Common myeloid progenitor, CD34-positive (primary cell): ENCODE measurements around the gene SEC14L2.
"Not testable (repeated sequence)": the region's sequence is repeated elsewhere in the genome, so short reads cannot be mapped to it uniquely, and the experiment has no call there.

Experiments
- CTCF ChIA-PET: fragments of 350-600 bp; sonication (Branson Sonifier 250); formaldehyde crosslinking; loops from one replicate; lab custom pipeline; 2021; ENCODE audit warnings: antibody characterized with exemption; lab: Charles Lee
- POLR2A ChIA-PET: fragments of 350-600 bp; sonication (Branson Sonifier 250); formaldehyde crosslinking; loops from one replicate; lab custom pipeline; 2021; ENCODE audit warnings: antibody characterized with exemption; lab: Charles Lee
- DNase-seq, 3 donors: peaks; one replicate each; pipeline versions ENCODE4 v3.0.0 to v3.0.0-alpha.2; 2013
- H3K27ac ChIP-seq, 2 experiments: 1 replicate in 1 of 2; 2 replicates in 1 of 2; pipeline ENCODE4 v1.7.0; 2013; ENCODE audit warnings: inconsistent platforms in 2 of 2, low read length in 2 of 2, mild to moderate bottlenecking in 2 of 2, low read depth in 1 of 2, moderate library complexity in 1 of 2; ENCODE audit not compliant: severe bottlenecking in 2 of 2, insufficient read depth in 1 of 2, poor library complexity in 1 of 2
- H3K27me3 ChIP-seq, 5 experiments: replicated peaks in 2 of 5; 1 replicate in 3 of 5; 2 replicates in 2 of 5; pipeline versions ENCODE4 v1.6.1 to v1.7.0; 2013; ENCODE audit warnings: low read length in 4 of 5, mild to moderate bottlenecking in 2 of 5, moderate library complexity in 2 of 5, inconsistent platforms in 1 of 5; ENCODE audit not compliant: insufficient read depth in 5 of 5, control insufficient read depth in 4 of 5
- H3K36me3 ChIP-seq, 4 experiments: 1 replicate in 2 of 4; 2 replicates in 2 of 4; pipeline versions ENCODE4 v1.6.1 to v1.7.0; 2013; ENCODE audit warnings: low read length in 3 of 4, control low read depth in 1 of 4, mild to moderate bottlenecking in 1 of 4; ENCODE audit not compliant: control insufficient read depth in 4 of 4, insufficient read depth in 4 of 4
- H3K4me1 ChIP-seq, 4 experiments: 1 replicate in 3 of 4; 2 replicates in 1 of 4; pipeline versions ENCODE4 v1.6.1 to v1.7.1; 2013; ENCODE audit warnings: low read length in 3 of 4, mild to moderate bottlenecking in 3 of 4, control low read depth in 1 of 4, inconsistent platforms in 1 of 4, moderate library complexity in 1 of 4; ENCODE audit not compliant: control insufficient read depth in 4 of 4, insufficient read depth in 4 of 4; ENCODE audit errors: control extremely low read depth in 1 of 4
- H3K4me3 ChIP-seq, 7 experiments: 1 replicate in 4 of 7; 2 replicates in 3 of 7; pipeline versions ENCODE4 v1.5.1 to v1.7.0; 2013; ENCODE audit warnings: mild to moderate bottlenecking in 7 of 7, low read length in 6 of 7, moderate library complexity in 6 of 7, inconsistent platforms in 2 of 7, low read depth in 2 of 7, control low read depth in 1 of 7; ENCODE audit not compliant: insufficient read depth in 4 of 7, control insufficient read depth in 1 of 7; ENCODE audit errors: extremely low read depth in 1 of 7
- H3K9me3 ChIP-seq, 5 experiments: 1 replicate in 4 of 5; 2 replicates in 1 of 5; pipeline versions ENCODE4 v1.6.1 to v1.7.1; 2013; ENCODE audit warnings: low read length in 4 of 5, mild to moderate bottlenecking in 2 of 5, inconsistent platforms in 1 of 5, low read depth in 1 of 5, moderate library complexity in 1 of 5; ENCODE audit not compliant: control insufficient read depth in 4 of 5, insufficient read depth in 2 of 5; ENCODE audit errors: control extremely low read depth in 1 of 5
- whole genome bisulfite sequencing: methylation state at CpG from one replicate; pipeline ENCODE4 v1.1.5; 2013; ENCODE audit not compliant: insufficient coverage; 5-methylcytosine and 5-hydroxymethylcytosine counted together

Gene SEC14L2

GRCh38 chr22:30402028-30402765 lies 5.4 kb downstream of the SEC14L2 start:
- no peak overlapping the region for H3K4me3 ChIP-seq
- no peaks in the 10 kb centered on the region for H3K36me3 ChIP-seq
- H3K4me1 ChIP-seq = peaks cover 0 to 28% (median 4%) of the 10 kb centered on the region in 4 experiments
- no peaks in the 10 kb centered on the region for H3K9me3 ChIP-seq
- ChIA-PET CTCF (interaction anchor here (0.6 to 1.4 kb wide), 3 partner anchors 10 to 294 kb away, joined by 3 to 4 read pairs (median 4); no protein-coding TSS in a partner anchor), POLR2A (interaction anchor here (0.5 kb wide), 1 partner anchor 42 kb away, joined by 3 read pairs; no protein-coding TSS in a partner anchor)
- H3K27me3 ChIP-seq = peaks cover 0 to 31% (median 14%) of the 10 kb centered on the region in 5 experiments
- DNase-seq = no peak
- no peak overlapping the region for H3K27ac ChIP-seq
- 92% methylated on average over 2 of the region's 5 CpGs for WGBS

DNA sequence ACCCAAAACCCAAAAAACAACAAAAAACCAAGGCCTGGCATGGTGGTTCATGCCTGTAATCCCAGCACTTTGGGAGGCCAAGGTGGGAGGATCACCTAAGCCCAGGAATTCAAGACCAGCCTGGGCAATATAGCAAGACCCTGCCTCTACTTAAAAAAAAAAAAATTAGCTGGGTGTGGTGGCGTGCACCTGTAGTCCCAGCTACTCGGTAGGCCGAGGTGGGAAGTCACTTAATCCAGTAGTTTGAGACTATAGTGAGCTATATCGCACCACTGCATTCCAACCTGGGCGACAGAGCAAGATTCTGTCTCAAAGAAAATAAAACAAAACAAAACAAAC lies 5.9 kb downstream of the SEC14L2 start:
- DNase-seq, H3K9me3 ChIP-seq, H3K27ac ChIP-seq, H3K36me3 ChIP-seq, POLR2A ChIA-PET, H3K4me3 ChIP-seq: not testable (repeated sequence)
- Histone ChIP-seq H3K27me3 (peaks cover 0 to 26% (median 11%) of the 10 kb centered on the region in 5 experiments), H3K4me1 (peaks cover 0 to 23% (median 0%) of the 10 kb centered on the region in 4 experiments)
- 93% methylated on average over 3 of the region's 5 CpGs for WGBS
- CTCF ChIA-PET = interaction anchor here (0.6 to 1.4 kb wide), 3 partner anchors 11 to 575 kb away, joined by 3 to 4 read pairs (median 3); no protein-coding TSS in a partner anchor

GRCh38 chr22:30404307-30404706 lies 7.5 kb downstream of the SEC14L2 start:
- POLR2A ChIA-PET = no interaction called here
- Histone ChIP-seq H3K27ac (no peak overlapping the region), H3K36me3 (peaks cover 0 to 2% (median 0%) of the 10 kb centered on the region in 4 experiments), H3K4me3 (no peak overlapping the region), H3K9me3 (no peaks in the 10 kb centered on the region), H3K4me1 (peaks cover 0 to 21% (median 3%) of the 10 kb centered on the region in 4 experiments), H3K27me3 (peaks cover 0 to 10% (median 0%) of the 10 kb centered on the region in 5 experiments)
- WGBS = 95% methylated on average over 6 of the region's 6 CpGs
- no peak for DNase-seq
- CTCF ChIA-PET = interaction anchor here (1.3 kb wide), 1 partner anchor 12 kb away, joined by 3 read pairs; no protein-coding TSS in a partner anchor

DNA sequence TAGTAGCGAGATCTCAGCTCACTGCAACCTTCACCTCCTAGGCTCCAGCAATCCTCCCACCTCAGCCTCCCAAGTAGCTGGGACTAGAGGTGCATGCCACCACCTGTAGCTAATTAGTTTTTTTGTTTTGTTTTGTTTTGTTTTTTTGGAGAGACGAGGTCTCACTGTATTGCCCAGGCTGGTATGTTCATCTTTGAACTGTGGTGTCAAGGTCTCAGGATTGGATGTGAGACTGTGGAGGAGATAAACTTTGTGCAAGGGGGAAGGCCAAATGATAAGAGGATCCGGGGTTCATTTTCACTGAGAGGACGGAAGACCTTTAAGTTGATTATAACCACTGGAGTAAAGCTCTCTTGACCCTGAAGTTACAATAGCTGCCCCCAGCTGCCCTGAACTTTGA lies 8.9 kb downstream of the SEC14L2 start:
- ChIA-PET POLR2A (no interaction called here), CTCF (interaction anchor here (2.1 kb wide), 1 partner anchor 14 kb away, joined by 13 read pairs; no protein-coding TSS in a partner anchor)
- peaks cover 0 to 18% (median 3%) of the 10 kb centered on the region in 4 experiments for H3K4me1 ChIP-seq
- peaks cover 0 to 2% (median 0%) of the 10 kb centered on the region in 4 experiments for H3K36me3 ChIP-seq
- no peak overlapping the region for H3K27ac ChIP-seq
- WGBS = 100% methylated on average over 1 of the region's 4 CpGs
- no peaks in the 10 kb centered on the region for H3K9me3 ChIP-seq
- DNase-seq = no peak
- no peaks in the 10 kb centered on the region for H3K27me3 ChIP-seq
- no peak overlapping the region for H3K4me3 ChIP-seq

- POLR2A ChIA-PET = no interaction called here
- DNase-seq = no peak
- H3K4me1 ChIP-seq = peaks cover 0 to 18% (median 3%) of the 10 kb centered on the region in 4 experiments
- no peak overlapping the region for H3K4me3 ChIP-seq
- H3K9me3 ChIP-seq = no peaks in the 10 kb centered on the region
- peaks cover 0 to 2% (median 0%) of the 10 kb centered on the region in 4 experiments for H3K36me3 ChIP-seq
- no peak overlapping the region for H3K27ac ChIP-seq
- WGBS = 89% methylated on average over 5 of the region's 6 CpGs
- CTCF ChIA-PET = interaction anchor here (0.8 to 2.1 kb wide), 2 partner anchors 15 kb away, joined by 5 to 13 read pairs; no protein-coding TSS in a partner anchor
- H3K27me3 ChIP-seq = no peaks in the 10 kb centered on the region
These were observed 9.6 kb downstream of the SEC14L2 start for GRCh38 chr22:30406400-30406799.

DNA sequence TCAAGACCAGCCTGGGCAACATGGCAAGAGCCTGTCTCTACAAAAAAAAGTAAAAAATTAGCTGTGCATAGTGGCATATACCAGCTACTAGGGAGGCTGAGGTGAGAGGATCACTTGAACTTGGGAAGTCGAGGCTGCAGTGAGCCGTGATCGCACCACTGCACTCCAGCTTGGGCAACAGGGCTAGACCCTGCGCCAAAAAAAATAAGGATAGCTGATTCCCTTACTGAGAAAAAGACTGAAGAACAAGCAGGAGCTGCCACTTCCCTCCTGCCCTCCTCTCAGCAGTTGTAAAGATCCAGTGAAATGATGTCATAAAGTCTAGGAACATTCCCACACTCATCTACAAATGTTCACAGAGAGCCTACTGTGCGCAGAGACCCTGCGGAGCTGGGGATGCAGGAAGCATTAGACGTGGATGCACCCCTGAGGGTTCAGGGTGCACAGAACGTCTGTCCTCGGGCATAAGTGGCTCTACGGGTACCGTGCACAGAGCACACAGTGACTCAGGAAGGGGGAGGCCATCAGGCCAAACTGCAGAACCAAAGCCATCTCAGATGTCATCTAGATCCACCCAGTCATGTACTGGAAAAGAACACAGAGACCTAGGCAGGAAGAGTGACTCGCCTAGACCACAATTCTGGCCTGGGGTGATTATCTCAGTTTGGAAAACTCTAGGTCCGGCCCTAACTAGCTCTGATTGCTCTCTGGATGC lies 11.7 kb downstream of the SEC14L2 start:
- Histone ChIP-seq H3K36me3 (peaks cover 0 to 2% (median 0%) of the 10 kb centered on the region in 4 experiments), H3K4me1 (peaks cover 0 to 7% (median 3%) of the 10 kb centered on the region in 4 experiments), H3K27me3 (no peaks in the 10 kb centered on the region), H3K27ac (no peak overlapping the region), H3K4me3 (no peak overlapping the region), H3K9me3 (no peaks in the 10 kb centered on the region)
- WGBS = 83% methylated on average over 13 of the region's 13 CpGs
- POLR2A ChIA-PET = no interaction called here
- CTCF ChIA-PET = interaction anchor here (1.6 kb wide), 1 partner anchor 37 kb away, joined by 4 read pairs; no protein-coding TSS in a partner anchor
- DNase-seq = peak in 2 of 3 donors; percentile 19 to 38
